GM21529 (cell line): ENCODE data around the gene TXNDC12.

Experiments
- ATAC-seq: cut with Tn5 transposase; IDR thresholded peaks from one replicate; pipeline ENCODE4 v1.9.1; 2021; ENCODE audit not compliant: unreplicated experiment

The TXNDC12 gene

GRCh38 chr1:52002038-52002917 is 52.7 kb downstream of the TXNDC12 start:
- peak; percentile 76 for ATAC-seq

DNA sequence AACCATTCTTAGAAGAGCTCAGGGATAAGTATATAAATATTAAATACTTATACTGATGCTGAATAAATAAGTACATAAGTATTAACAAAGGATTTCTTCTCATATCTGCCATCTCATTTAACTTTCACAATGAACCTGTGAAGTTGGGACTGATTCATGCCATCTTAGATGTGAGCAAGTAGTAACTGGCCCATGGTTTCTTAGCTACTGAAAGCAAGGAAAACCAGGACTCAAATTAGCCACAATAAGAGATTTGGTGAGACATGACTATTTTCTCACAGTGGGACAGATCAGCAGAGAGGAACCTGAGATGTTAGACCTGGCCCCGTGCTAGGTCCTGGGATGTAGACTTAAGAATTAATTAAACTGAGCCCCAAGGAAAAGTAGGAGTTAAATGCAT is 56.3 kb downstream of the TXNDC12 start:
- no peak for ATAC-seq

DNA sequence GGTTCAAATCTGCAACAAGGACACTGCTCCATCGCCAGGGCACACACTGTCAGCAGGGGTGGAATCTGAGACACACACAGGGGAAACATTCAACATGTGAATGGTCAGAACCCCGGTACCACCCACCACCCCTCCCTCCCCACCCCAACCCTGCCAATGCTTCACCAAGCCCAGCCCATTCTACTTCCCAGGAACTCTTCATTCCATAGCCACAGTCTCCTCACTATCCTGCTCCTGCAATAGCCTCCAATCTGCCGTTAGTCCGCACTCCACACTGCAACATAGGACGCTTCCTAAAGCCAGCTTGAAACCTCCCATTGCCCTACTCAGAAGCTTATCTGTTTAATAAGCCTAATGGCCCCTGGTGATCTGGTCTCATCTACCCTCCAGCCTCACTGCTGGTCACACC is 57.0 kb downstream of the TXNDC12 start:
- no peak for ATAC-seq

DNA sequence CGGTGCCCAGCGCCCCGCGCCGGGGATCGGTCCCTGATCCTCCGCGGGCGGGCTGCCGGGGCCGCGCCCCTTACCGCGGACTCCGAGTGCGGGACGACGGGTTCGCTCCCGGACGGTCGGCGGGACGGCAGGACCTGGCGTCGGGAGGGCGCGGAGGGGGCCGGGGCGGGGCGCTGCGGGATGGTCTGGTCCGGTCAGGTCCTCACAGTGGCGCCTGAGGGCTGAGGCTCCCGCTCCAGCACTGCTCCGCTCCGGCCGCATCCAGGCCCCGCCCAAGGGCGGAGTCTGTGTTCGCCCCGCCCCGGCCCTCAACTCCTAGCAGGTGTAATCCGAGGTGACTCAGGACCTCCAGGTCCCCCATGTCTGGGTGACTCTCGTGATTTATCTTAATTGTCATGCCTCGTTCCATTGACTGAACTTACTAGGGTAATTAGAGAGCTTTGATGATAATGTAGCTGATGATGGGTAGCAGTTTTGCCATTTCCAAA is 64.5 kb downstream of the TXNDC12 start, which contains the start of gene RAB3B:
TSS of gene RAB3B (minus strand) at position 223 of the 488 bp plus-strand sequence. CDS start 13,583 bp downstream, outside the sequence.
- ATAC-seq, result peak; percentile 62

GRCh38 chr1:51989582-51990477 is 65.2 kb downstream of the TXNDC12 start:
- no peak for ATAC-seq

GRCh38 chr1:51988254-51988653 is 66.7 kb downstream of the TXNDC12 start:
- no peak for ATAC-seq

- ATAC-seq, result no peak
Observed at GRCh38 chr1:51986718-51987117, 68.3 kb downstream of the TXNDC12 start.

DNA sequence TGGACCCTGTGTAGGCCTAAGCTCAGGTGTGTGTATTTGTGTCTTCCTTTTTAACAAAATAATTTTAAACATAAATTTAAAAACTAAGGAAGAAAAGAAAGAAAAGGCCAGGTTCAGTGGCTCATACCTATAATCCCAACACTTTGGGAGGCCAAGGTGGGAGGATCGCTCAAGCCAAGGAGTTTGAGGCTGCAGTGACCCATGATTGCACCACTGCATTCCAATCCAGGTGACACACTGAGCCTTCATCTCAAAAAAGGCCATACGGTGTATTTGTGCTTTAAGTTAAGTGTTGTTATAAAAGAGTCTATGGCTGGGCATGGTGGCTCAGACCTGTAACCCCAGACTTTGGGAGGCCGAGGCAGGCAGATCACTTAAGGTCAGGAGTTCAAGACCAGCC is 72.8 kb downstream of the TXNDC12 start:
- no peak for ATAC-seq

DNA sequence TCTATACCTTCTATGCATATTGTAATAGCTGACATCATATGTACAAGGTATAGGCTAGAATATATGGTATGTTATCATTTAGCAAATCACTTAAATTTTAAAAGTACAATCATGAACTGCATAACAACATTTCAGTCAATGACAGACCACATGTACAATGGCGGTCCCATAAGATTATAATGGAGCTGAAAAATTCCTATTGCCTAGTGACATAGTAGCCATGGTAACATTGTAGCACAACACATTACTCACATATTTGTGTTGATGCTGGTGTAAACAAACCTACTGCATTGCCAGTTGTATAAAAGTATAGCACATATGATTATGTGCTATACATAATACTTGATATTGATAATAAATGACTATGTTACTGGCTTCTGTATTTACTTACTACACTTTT is 73.4 kb downstream of the TXNDC12 start:
- no peak for ATAC-seq

GRCh38 chr1:51978099-51978498 is 76.9 kb downstream of the TXNDC12 start:
- no peak for ATAC-seq

GRCh38 chr1:51976846-51977602 is 78.0 kb downstream of the TXNDC12 start:
- no peak for ATAC-seq

DNA sequence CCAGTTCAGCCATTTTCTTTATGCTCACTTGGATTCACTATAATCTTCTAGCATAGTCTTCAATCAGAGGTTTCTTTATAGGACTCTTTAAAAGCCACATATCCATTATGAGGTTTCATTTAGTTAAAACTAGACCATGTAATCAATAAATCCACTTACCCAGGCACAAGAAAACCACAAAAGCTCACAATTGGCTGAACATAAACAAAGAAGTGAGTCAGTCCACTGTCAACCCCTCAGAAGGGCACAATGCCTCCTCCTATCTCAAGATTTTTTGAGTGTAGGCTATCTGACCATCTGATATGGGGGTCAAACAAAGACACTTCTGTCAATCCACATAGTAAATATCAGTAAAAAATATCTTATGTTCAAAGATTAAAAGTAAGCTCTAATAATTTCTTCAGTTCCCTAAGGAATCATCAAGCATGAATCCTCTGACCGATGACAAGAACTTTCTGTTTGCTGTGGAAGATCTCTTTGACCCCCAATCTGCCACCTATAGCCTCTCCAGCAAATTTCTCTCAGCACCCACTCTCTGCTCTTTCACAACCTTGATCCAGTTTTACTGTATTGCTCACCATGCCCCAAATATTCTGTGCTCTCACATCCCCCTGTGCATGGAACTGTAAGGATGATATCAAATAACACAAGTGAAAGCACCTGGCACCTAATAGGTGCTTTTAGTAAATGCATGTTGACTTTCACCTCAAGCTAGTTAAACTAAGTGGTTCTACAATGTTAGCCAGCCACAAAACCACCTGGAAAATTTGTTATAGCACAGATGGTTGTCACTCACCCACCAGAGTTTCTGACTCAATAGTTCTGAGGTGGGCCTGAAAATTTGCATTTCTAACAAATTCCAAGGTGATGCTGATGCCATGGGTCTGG is 81.2 kb downstream of the TXNDC12 start:
- no peak for ATAC-seq
